Measurements from ENCODE around the gene ARSG. TPM values are rescaled to one million over a fixed set of nuclear protein-coding genes. Genes with fewer than 3 reads are reported as not detected.

Gene ARSG
- total and polyA plus RNA-seq, 2 of the 8 experiments (the other 6 are each of a cell fraction or from before 2014, with no cell fraction given) = 3.3 to 4.0 TPM

DNA sequence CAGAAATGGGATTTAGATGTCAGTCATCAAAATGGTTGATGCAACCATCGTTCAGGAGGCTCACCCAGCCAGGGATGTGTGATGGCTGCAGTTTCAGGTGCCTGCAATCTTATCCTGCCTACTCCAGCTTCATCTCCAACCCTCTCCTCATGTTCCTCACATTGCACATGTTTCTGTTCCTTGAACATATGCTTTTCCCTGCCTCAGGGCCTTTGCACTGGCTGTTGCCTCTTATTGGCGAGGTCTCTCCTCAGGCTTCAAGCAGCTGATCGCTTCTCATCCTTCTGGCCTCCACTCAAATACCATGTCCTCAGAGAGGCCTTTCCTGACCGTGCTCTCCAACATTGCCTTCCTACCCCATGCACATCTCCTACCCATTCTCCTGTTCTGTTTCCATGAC lies 24.6 kb downstream of the ARSG start:
- no peak overlapping the region for H3K4me2 ChIP-seq (ENCODE audit: insufficient read depth in 1 of 2, low read depth in 2 of 2, low read length in 2 of 2)
- POLR2A ChIA-PET (ENCODE audit: partially characterized antibody) = interaction anchor here (0.6 kb wide), 1 partner anchor 158 kb away, joined by 3 read pairs; no protein-coding TSS in a partner anchor
- H3K36me3 ChIP-seq (ENCODE audit: control insufficient read depth in 2 of 4, insufficient read depth in 4 of 4, low read length in 3 of 4) = no peaks in the 10 kb centered on the region
- no peak overlapping the region for H4K8ac ChIP-seq (ENCODE audit: extremely low read depth, insufficient read depth, low read length)
- H2BK20ac ChIP-seq (ENCODE audit: low read length) = no peak overlapping the region
- H2BK5ac ChIP-seq (ENCODE audit: low read depth, low read length) = no peak overlapping the region
- no peak overlapping the region for H4K5ac ChIP-seq (ENCODE audit: insufficient read length, low read depth, low read length)
- H3K4me3 ChIP-seq (ENCODE audit: extremely low read depth in 1 of 4, insufficient read depth in 2 of 4, low read depth in 3 of 4, low read length in 4 of 4) = no peak overlapping the region
- no peak overlapping the region for H2AFZ ChIP-seq (ENCODE audit: low read length)
- WGBS, 2 experiments (ENCODE audit: extremely low coverage in 1 of 2, insufficient coverage in 1 of 2, insufficient read length in 1 of 2, insufficient replicate concordance in 2 of 2, low coverage in 1 of 2, low lambda C conversion rate in 2 of 2, missing lambda C conversion rate in 1 of 2) = 89% methylated on average over 4 of the region's 4 CpGs; no CpG with 5 or more reads in 1 of the 2 experiments
- FAIRE-seq (no peak), DNase-seq (ENCODE audit: low read depth in 1 of 2, low spot score in 2 of 2) (no peak)
- no peak overlapping the region for H3K56ac ChIP-seq (replicated peaks; ENCODE audit: insufficient read length, low read depth, low read length)
- H3K27ac ChIP-seq (ENCODE audit: low read depth, low read length) = no peak overlapping the region
- H3K14ac ChIP-seq (ENCODE audit: insufficient read length) = no peak overlapping the region
- H2BK15ac ChIP-seq (ENCODE audit: low read length) = no peak overlapping the region
- no peaks in the 10 kb centered on the region for H3K79me2 ChIP-seq (ENCODE audit: control insufficient read depth in 1 of 2, insufficient read depth in 2 of 2, low read length in 2 of 2)
- no peak overlapping the region for H2BK12ac ChIP-seq (ENCODE audit: low read depth, low read length)
- CTCF ChIA-PET (ENCODE audit: partially characterized antibody) = interaction anchor here (0.7 to 1.7 kb wide), 3 partner anchors 14 to 83 kb away, joined by 3 to 5 read pairs (median 4); no protein-coding TSS in a partner anchor
- H3K4ac ChIP-seq (replicated peaks; ENCODE audit: insufficient read length, low read depth, low read length) = no peak overlapping the region
- no peak overlapping the region for H3K18ac ChIP-seq (ENCODE audit: extremely low read depth, low read length)
- H2AK5ac ChIP-seq (ENCODE audit: low read depth, low read length) = no peak overlapping the region
- peaks cover 0 to 7% (median under 1%) of the 10 kb centered on the region in 4 experiments; a peak in 2 of 7 replicates for H3K4me1 ChIP-seq (replicated peaks in 1 of 4; ENCODE audit: control insufficient read depth in 3 of 4, insufficient read depth in 4 of 4, low read length in 3 of 4)
- no peak overlapping the region for H3K9ac ChIP-seq (replicated peaks in 1 of 4; ENCODE audit: extremely low read depth in 1 of 4, low read depth in 3 of 4, low read length in 3 of 4)
- H3K79me1 ChIP-seq (ENCODE audit: low read depth, low read length) = no peaks in the 10 kb centered on the region
- H3K23me2 ChIP-seq (ENCODE audit: low read depth, low read length) = no peaks in the 10 kb centered on the region
- no peaks in the 10 kb centered on the region for H3K9me3 ChIP-seq (ENCODE audit: insufficient read depth in 2 of 2, low read depth in 1 of 2, low read length in 1 of 2)
- H3K27me3 ChIP-seq (replicated peaks in 1 of 4; ENCODE audit: control insufficient read depth in 3 of 4, extremely low read depth in 1 of 4, insufficient read depth in 3 of 4, low read length in 3 of 4) = no peaks in the 10 kb centered on the region
- no peak overlapping the region for H4K91ac ChIP-seq (replicated peaks; ENCODE audit: insufficient read length, low read length)
- H3K23ac ChIP-seq (ENCODE audit: insufficient read length) = no peak overlapping the region
- no peak overlapping the region for H2BK120ac ChIP-seq (replicated peaks; ENCODE audit: low read depth, low read length)
- H4K20me1 ChIP-seq (replicated peaks in 1 of 2; ENCODE audit: control insufficient read depth in 1 of 2, insufficient read depth in 2 of 2, low read length in 2 of 2) = no peaks in the 10 kb centered on the region
- TF ChIP-seq POLR2A (IDR thresholded peaks at IDR 0.05; ENCODE audit: control extremely low read depth in 1 of 2, low read depth in 2 of 2, low read length in 2 of 2) (no peak), CHD1 (IDR thresholded peaks at IDR 0.05; ENCODE audit: low read depth, low read length) (no peak), SP2 (IDR thresholded peaks at IDR 0.05; ENCODE audit: low read length) (no peak), TAF7 (optimal IDR thresholded peaks at IDR 0.05; ENCODE audit: borderline replicate concordance, low read depth, low read length) (no peak), PHF8 (conservative IDR thresholded peaks at IDR 0.05; ENCODE audit: low read depth, low read length) (no peak), KDM5A (IDR thresholded peaks at IDR 0.05; ENCODE audit: low read length) (no peak), HDAC2 (IDR thresholded peaks at IDR 0.05; ENCODE audit: borderline replicate concordance in 1 of 2, low read depth in 2 of 2, low read length in 2 of 2) (no peak), EP300 (IDR thresholded peaks at IDR 0.05; ENCODE audit: borderline replicate concordance in 1 of 2, low read depth in 2 of 2, low read length in 2 of 2) (no peak), POLR2AphosphoS5 (IDR thresholded peaks at IDR 0.05; ENCODE audit: low read depth, low read length) (no peak), GABPA (IDR thresholded peaks at IDR 0.05; ENCODE audit: borderline replicate concordance, insufficient read depth, low read length) (no peak), SP4 (IDR thresholded peaks at IDR 0.05; ENCODE audit: low read length) (no peak), POU5F1 (IDR thresholded peaks at IDR 0.05; ENCODE audit: low read depth, low read length) (no peak)
- TF ChIP-seq, protein P1, sequence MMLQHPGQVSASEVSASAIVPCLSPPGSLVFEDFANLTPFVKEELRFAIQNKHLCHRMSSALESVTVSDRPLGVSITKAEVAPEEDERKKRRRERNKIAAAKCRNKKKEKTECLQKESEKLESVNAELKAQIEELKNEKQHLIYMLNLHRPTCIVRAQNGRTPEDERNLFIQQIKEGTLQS (IDR thresholded peaks at IDR 0.05; ENCODE audit: insufficient read depth, low read depth, low read length) = no peak

Measured in H1 (cell line).